Measurements from ENCODE around the gene SCN1A.

SCN1A gene

DNA sequence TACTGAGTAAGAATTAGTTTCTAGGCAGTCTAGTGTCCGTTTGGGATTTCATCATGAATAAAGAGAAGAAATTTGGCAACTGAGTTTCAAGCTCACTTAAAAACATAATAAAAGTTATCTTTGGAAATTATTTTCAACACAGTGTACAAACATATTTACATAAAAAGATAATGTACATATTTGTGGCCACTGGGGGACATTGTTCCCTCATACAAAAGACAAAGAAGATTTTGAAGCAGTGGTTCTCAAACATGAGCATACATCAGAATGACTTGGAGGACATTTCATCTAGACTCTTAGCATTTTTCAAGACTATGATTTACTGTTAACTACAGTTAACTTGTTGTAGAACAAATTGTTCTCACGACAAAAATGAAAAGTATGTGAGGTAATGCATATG lies 158.6 kb downstream of the SCN1A start:
- DNase-seq: no peak

DNA sequence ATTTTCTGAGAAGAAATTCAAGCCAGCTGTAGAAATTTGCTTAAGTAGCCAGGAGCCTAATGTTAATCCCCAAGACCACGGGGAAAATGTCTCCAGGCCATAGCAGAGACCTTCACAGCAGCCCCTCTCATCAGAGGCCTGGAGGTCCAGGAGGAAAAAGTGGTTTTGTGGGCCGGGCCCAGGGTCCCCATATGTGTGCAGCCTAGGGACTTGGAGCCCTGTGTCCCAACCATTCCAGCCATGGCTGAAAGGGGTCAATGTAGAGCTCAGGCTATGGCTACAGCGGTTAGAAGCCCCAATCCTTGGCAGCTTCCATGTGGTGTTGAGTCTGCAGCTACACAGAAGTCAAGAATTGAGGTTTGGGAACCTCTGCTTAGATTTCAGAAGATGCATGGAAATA lies 160.1 kb downstream of the SCN1A start:
- no peak for DNase-seq

DNA sequence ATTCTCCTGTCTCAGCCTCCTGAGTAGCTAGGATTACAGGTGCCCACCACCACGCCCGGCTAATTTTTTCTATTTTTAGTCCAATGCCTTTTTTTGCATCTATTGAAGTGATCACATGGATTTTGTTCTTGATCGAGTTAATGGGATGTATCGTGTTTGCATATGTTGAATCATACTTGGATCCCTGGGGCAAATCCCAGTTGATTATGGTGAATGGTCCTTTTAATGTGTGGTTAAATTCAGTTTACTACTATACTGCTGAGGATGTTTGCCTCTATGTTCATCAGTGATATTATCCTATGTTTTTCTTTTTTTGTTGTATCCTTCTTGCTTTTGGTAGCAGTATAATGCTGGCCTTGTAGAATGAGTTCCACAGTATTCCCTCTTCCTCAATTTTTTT lies 166.0 kb downstream of the SCN1A start:
- DNase-seq: no peak

DNA sequence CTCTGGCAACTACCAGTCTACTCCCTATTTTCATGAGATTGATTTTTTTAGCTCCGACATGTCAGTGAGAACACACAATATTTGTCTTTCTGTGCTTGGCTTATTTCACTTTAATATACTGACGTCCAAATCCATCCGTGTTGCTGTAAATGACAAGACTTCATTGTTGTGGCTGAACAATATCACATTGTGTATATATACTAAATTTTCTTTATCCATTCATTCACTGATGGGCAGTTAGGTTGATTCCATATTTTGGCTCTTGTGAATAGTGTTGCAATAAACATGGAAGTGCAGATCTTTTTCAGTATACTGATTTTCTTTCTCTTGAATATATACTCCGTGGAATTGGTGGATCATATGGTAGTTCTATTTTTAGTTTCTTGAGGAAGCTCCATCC lies 168.4 kb downstream of the SCN1A start:
- no peak for DNase-seq

DNA sequence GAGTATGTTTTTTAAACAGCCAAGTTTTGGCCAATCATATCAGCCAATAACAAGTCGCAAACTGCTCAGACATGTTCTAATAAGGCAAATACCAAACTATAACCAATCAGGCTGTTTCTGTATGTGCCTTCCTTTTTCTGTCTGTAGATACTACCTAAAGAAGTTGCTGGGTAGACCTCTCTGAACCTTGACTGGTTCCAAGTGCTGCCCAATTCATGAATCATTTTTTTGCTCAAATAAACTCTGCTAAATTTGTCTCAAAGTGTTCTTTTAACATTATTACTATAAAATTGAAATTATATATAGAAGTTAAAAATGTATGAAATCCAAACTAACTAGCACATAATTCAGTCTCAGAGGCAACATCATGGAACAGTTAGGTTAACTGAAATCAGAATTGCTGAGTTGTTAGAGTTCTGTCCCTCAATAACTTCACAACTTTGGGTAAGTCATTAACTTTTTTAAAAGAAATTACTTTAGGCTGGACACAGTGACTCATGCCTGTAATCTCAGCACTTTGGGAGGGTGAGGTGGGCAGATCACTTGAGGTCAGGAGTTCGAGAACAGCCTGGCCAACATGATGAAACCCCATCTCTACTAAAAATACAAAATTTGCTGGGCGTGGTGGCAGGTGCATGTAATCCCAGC lies 169.4 kb downstream of the SCN1A start:
- no peak for DNase-seq

DNA sequence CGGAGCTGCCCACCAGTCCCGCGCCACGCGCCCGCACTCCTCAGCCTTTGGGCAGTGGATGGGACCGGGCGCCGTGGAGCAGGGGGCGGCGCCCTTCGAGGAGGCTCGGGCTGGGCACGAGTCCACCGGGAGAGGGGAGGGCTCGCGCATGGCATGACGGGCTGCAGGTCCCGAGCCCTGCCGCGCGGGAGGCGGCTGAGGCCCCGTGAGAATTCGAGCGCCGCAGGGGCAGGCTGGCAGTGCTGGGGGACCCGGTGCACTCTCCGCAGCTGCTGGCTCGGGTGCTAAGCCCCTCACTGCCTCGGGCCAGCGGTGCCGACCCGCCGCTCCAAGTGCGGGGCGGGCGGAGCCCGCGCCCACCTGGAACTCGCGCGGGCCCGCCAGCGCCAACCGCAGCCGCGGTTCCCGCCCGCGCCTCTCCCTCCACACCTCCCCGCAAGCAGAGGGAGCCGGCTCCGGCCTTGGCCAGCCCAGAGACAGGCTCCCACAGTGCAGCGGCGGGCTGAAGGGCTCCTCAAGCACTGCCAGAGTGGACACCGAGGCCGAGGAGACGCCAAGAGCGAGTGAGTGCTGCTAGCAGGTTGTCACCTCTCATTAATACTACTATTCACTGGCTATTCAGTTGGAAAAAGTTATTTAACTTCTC lies 170.7 kb downstream of the SCN1A start:
- peak; percentile 23 for DNase-seq

DNA sequence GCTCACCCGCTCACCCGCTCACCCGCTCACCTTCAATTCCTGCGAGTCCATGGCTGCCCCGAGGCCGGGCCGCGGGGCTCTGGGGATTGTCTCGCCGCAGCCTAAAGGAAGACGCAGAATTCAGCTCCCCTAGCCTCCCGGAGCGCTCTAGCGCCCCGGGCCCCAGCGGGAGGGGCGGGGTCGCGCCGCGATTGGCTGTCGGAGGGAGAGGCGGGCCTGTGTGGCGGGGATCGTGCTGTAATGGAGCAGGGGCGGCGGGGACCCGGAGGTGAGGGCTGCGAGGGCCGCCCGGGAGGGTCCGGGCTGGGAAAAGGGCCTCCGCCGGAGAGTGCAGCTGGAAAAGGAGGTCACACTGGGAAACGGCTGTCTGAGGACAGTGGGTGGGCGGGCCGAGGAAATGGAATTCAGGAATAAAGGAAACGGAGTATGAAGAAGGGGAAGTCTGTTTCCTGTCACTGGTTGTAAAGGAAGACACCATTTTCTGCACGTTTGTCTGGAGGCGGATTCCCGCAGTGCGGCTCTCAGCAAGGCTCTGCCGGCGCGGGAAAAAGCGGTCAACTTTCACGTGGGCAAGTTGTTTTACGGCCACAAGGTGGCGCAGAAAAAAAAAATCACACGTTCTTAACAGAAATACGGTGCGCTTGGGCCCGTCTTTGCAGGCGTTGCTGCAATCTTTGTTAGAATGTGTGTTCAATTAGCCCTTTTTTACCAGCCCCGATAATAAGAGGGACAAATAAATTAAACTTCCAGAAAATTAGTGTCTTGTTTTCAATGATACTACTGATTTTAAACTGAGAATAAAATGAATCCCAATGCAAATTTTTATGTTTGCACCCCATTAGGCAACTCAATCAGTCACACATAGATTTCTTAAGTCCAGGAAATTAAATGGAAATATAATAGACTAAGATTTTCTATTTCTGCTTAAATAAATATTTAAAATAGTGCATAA lies 173.9 kb downstream of the SCN1A start, which contains the start of gene TTC21B:
Gene TTC21B, minus strand, starts transcription at position 122 of the 952 bp plus-strand sequence. Its CDS starts 71 bp downstream, at position 51.
- DNase-seq: peak; percentile 91

DNA sequence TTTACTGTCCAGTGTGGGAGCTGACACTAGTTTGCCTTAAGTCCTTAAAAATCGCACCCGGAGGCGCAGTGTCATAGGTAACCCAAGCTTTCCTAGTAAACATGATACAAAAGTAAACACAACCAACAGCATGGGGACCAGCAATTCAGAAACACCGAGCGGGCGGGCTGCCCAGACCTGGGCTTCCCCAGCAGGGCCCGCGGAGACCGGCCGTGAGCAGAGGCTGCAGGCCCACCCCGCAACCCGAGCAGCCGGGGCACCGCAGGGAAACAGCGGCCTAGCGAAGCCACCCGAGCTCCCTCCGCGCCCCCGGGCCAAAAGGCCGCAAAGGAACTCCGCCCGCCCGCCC lies 174.5 kb downstream of the SCN1A start:
- DNase-seq: peak; percentile 83

DNA sequence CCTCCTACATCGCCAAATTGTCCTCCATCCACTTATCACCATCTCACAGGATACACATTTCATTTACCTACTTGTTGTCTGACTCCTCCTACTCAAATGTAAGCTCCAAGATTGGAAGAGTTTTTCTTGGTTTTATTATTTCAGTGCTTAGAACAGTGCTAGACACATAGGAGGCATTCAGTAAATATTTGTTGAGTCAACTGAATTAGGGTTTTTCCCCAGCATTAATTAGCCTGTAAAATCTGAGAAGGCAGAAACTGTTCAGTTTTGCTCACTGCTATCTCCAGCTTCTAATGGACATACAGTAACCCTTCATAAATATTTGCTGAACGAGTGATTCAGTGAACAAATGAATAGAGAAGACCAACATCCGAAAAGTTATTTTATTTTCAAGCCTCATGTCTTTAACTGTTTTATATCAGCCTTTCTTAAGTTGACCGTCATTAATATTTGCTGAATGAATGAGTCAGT lies 175.0 kb downstream of the SCN1A start:
- peak; percentile 6 for DNase-seq

DNA sequence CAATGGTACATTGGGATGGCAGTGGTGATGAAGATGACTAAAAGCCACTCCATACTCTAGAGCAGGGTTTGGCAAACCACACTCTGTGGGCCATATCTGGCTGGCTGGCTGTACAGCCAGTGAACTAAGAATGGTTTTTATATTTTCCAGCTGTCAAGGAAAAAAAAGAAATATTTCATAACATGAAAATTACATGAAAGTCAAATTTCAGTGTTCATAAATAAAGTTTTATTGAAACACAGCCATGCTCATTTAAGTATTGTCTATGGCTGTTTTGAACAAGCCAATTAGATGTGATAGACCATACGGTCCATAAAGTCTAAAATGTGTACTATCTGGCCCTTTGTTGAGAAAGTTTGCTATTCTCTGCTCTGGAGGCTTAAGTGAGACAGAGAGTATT lies 175.7 kb downstream of the SCN1A start:
- no peak for DNase-seq

DNA sequence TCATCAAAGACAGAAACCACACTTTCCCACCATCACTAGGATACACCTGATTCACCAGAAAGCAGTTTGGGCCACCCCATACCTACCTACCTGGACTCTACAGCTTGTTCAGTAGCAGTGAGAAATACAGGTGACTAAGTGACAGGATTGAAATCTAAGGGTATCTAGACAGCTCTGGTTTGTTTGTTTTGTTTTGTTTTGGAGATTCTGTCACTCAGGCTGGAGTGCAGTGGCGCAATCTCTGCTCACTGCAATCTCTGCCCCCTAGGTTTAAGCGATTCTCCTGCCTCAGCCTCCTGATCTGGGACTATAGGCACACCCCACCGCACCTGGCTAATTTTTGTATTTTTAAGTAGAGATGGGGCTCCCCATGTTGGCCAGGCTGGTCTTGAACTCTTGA lies 177.4 kb downstream of the SCN1A start:
- DNase-seq: no peak

DNA sequence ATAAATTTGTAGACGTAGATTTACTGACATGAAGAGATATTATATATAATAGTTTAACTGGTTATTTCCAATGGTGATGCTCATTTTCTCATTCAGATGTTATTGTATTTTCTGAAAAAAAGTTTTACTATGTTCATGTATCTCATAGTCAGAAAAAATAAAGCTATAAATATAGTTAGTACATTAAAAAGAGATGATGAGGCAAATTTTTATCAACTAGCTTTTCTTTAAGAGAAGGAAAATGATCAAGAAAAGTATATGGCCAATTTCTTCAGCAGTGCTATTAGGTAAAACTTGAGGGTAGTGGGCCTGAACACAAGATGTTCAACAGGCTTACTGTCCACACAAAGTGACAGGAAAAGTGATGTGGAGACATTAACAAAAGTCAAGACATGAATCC lies 186.0 kb downstream of the SCN1A start:
- no peak for DNase-seq

DNA sequence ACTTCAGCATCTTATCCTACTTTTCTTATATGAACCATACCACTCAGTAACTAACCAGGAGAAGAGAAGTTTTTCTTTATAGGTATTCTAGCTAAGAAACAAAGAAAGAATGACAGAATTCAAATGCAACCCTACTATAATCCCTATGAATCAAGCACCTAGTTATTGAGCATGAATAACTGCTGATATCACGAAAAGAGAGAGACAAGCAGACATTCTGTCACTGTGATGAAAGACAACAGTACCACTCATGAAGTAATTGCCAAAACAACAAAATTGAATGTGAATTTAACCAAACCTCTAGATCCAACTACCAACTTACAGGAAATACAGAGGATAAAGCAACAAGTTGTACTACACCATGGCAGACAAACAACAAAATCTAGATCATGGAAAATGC lies 189.6 kb downstream of the SCN1A start:
- DNase-seq: no peak

Measured in NCI-H2029 (cell line).